HAP-1 (cell line): Measurements from ENCODE around the gene NBAS.

Experiments used
- DNase-seq, 2 experiments: peaks; one replicate each; pipeline ENCODE4 v3.0.0-alpha.2; 2016 to 2020; ENCODE audit warnings: low spot score in 2 of 2
- H3K27me3 ChIP-seq: fragments of 250-450 bp; sonication (Bioruptor Pico); 2 replicates; pipeline ENCODE4 v1.5.1; 2020; ENCODE audit warnings: low read depth, mild to moderate bottlenecking, moderate library complexity
- H3K36me3 ChIP-seq: fragments of 250-450 bp; sonication (Bioruptor Pico); replicated peaks from 2 replicates; pipeline ENCODE4 v1.5.1; 2020; ENCODE audit warnings: mild to moderate bottlenecking
- H3K4me1 ChIP-seq: fragments of 250-450 bp; sonication (Bioruptor Pico); 2 replicates; pipeline ENCODE4 v1.5.1; 2020; ENCODE audit warnings: mild to moderate bottlenecking
- H3K4me3 ChIP-seq: fragments of 250-450 bp; sonication (Bioruptor Pico); 2 replicates; pipeline ENCODE4 v1.5.1; 2020; ENCODE audit warnings: mild to moderate bottlenecking, moderate library complexity
- H3K9me3 ChIP-seq: fragments of 250-450 bp; sonication (Bioruptor Pico); 2 replicates; pipeline ENCODE4 v1.5.1; 2020; ENCODE audit warnings: mild to moderate bottlenecking, moderate library complexity
- in situ Hi-C: fragments of 300-500 bp; cut with MboI; formaldehyde crosslinking; loops from 3 replicates; pipeline ENCODE4 v1.14.3; 2020; ENCODE audit warnings: low sequenced_read_pairs, inconsistent platforms, mixed read lengths

NBAS gene

GRCh38 chr2:15561574-15562344 lies 625 bp upstream of the NBAS start:
- in situ Hi-C loops: no loop called here
- Histone ChIP-seq H3K9me3 (no peaks in the 10 kb centered on the region), H3K4me3 (peak overlapping the region; percentile 60), H3K27me3 (no peaks in the 10 kb centered on the region), H3K36me3 (no peaks in the 10 kb centered on the region), H3K4me1 (peaks cover 11% of the 10 kb centered on the region)
- peak; percentile 59 to 83 for DNase-seq

GRCh38 chr2:15560140-15560987 lies 770 bp downstream of the NBAS start:
- in situ Hi-C loops: no loop called here
- H3K36me3 ChIP-seq: no peaks in the 10 kb centered on the region
- no peaks in the 10 kb centered on the region for H3K9me3 ChIP-seq
- no peaks in the 10 kb centered on the region for H3K27me3 ChIP-seq
- H3K4me1 ChIP-seq: peaks cover 11% of the 10 kb centered on the region
- peak; percentile 36 to 54 for DNase-seq
- H3K4me3 ChIP-seq: peak overlapping the region; percentile 60

- in situ Hi-C loops: no loop called here
- H3K36me3 ChIP-seq: no peaks in the 10 kb centered on the region
- no peaks in the 10 kb centered on the region for H3K27me3 ChIP-seq
- no peak for DNase-seq
- H3K9me3 ChIP-seq: no peaks in the 10 kb centered on the region
- peak overlapping the region; percentile 60 for H3K4me3 ChIP-seq
- peaks cover 11% of the 10 kb centered on the region for H3K4me1 ChIP-seq
Observed at GRCh38 chr2:15559379-15560139, 1.6 kb downstream of the NBAS start.

- H3K9me3 ChIP-seq: no peaks in the 10 kb centered on the region
- H3K4me1 ChIP-seq: peaks cover 11% of the 10 kb centered on the region
- H3K4me3 ChIP-seq: no peak overlapping the region
- no peaks in the 10 kb centered on the region for H3K27me3 ChIP-seq
- DNase-seq: no peak
- in situ Hi-C loops: no loop called here
- no peaks in the 10 kb centered on the region for H3K36me3 ChIP-seq
Observed at GRCh38 chr2:15557887-15558311, 3.2 kb downstream of the NBAS start.

- peaks cover 5% of the 10 kb centered on the region for H3K4me1 ChIP-seq
- H3K36me3 ChIP-seq: peaks cover 2% of the 10 kb centered on the region; the same call in 1 of the 2 replicates
- H3K4me3 ChIP-seq: no peak overlapping the region
- in situ Hi-C loops: no loop called here
- no peak for DNase-seq
- H3K9me3 ChIP-seq: no peaks in the 10 kb centered on the region
- no peaks in the 10 kb centered on the region for H3K27me3 ChIP-seq
Observed at GRCh38 chr2:15556311-15556930, 4.7 kb downstream of the NBAS start.

- Histone ChIP-seq H3K27me3 (no peaks in the 10 kb centered on the region), H3K9me3 (no peaks in the 10 kb centered on the region), H3K36me3 (peaks cover 3% of the 10 kb centered on the region; the same call in 1 of the 2 replicates), H3K4me3 (no peak overlapping the region), H3K4me1 (peaks cover 5% of the 10 kb centered on the region; the same call in 1 of the 2 replicates)
- in situ Hi-C loops: no loop called here
- DNase-seq: no peak
Observed at GRCh38 chr2:15555760-15556193, 5.4 kb downstream of the NBAS start.

- DNase-seq: no peak
- no peaks in the 10 kb centered on the region for H3K9me3 ChIP-seq
- peaks cover 2% of the 10 kb centered on the region; the same call in 1 of the 2 replicates for H3K4me1 ChIP-seq
- H3K36me3 ChIP-seq: peaks cover 4% of the 10 kb centered on the region; the same call in 1 of the 2 replicates
- in situ Hi-C loops: no loop called here
- no peak overlapping the region for H3K4me3 ChIP-seq
- H3K27me3 ChIP-seq: no peaks in the 10 kb centered on the region
Observed at GRCh38 chr2:15554525-15555218, 6.5 kb downstream of the NBAS start.

- Histone ChIP-seq H3K4me1 (no peaks in the 10 kb centered on the region), H3K9me3 (no peaks in the 10 kb centered on the region), H3K4me3 (no peak overlapping the region), H3K36me3 (peaks cover 8% of the 10 kb centered on the region), H3K27me3 (no peaks in the 10 kb centered on the region)
- no peak for DNase-seq
- in situ Hi-C loops: no loop called here
Observed at GRCh38 chr2:15553951-15554350, 7.2 kb downstream of the NBAS start.

- Histone ChIP-seq H3K9me3 (no peaks in the 10 kb centered on the region), H3K36me3 (peaks cover 10% of the 10 kb centered on the region), H3K4me1 (no peaks in the 10 kb centered on the region), H3K4me3 (no peak overlapping the region), H3K27me3 (no peaks in the 10 kb centered on the region)
- DNase-seq: no peak
- in situ Hi-C loops: no loop called here
Observed at GRCh38 chr2:15553519-15553918, 7.6 kb downstream of the NBAS start.

- DNase-seq: no peak
- no peak overlapping the region for H3K4me3 ChIP-seq
- peaks cover 10% of the 10 kb centered on the region for H3K36me3 ChIP-seq
- in situ Hi-C loops: no loop called here
- no peaks in the 10 kb centered on the region for H3K27me3 ChIP-seq
- no peaks in the 10 kb centered on the region for H3K4me1 ChIP-seq
- H3K9me3 ChIP-seq: no peaks in the 10 kb centered on the region
Observed at GRCh38 chr2:15548974-15549373, 12.2 kb downstream of the NBAS start.

GRCh38 chr2:15547115-15547876 lies 13.8 kb downstream of the NBAS start:
- Histone ChIP-seq H3K4me3 (no peak overlapping the region), H3K27me3 (no peaks in the 10 kb centered on the region), H3K4me1 (no peaks in the 10 kb centered on the region), H3K36me3 (peaks cover 10% of the 10 kb centered on the region), H3K9me3 (no peaks in the 10 kb centered on the region)
- in situ Hi-C loops: no loop called here
- no peak for DNase-seq
